Erythroblast (primary cell): ENCODE measurements around the gene CHEK2.

ENCODE experiments used
- GATA1 ChIP-seq: IDR thresholded peaks from 2 replicates; pipeline ENCODE4 v1.6.1; 2011; ENCODE audit warnings: low read depth, mild to moderate bottlenecking, control low read depth, low read length, moderate library complexity
- POLR2A ChIP-seq: IDR thresholded peaks from 2 replicates; pipeline ENCODE4 v1.6.1; 2011; ENCODE audit warnings: mild to moderate bottlenecking, low read length

DNA sequence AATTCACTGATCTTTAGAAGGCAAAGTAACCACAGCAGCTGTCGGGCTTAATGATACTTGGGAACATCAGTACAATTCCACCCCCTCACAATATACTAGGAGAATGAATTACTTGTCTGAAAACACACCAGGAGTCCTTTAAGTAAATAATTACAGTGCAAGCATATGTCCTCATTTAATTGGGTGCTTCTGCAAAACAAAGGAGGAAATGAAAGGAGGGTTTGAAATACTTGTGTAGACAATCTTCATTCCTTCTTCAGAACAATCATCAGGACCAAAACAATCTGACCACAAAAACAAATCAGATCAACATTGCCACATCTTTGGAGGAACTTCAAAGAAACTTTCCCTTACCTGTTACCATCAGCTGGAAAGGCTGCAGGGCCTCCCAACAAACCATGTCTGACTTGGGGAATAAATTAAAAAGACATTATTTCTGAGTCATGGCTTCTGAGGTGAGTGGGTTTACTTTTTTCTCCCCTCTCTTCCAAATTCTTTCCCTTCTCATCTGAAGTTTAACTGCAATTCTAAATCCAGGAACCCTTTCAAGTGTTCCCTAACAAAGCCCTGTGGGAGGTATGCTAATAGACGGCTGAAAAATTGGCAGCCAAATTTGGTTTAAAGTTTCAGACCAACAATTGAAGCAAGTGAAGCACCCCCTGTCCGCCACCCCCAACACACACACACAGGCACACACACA lies 18.4 kb upstream of the CHEK2 start:
- TF ChIP-seq POLR2A: no peak
- no peak for TF ChIP-seq GATA1
